K562 (cell line): ENCODE data around the gene CPLANE2. TPM values are rescaled to one million over a fixed set of nuclear protein-coding genes. Genes with fewer than 3 reads are reported as not detected.

Experiments
- CHD1 ChIP-seq: fragments of 200-600 bp; sonication (generic); IDR thresholded peaks from one replicate; pipeline ENCODE4 v1.6.1; 2012; ENCODE audit warnings: mild to moderate bottlenecking, moderate library complexity, low read length, inconsistent platforms
- CREB3L1 ChIP-seq: fragments of 450-650 bp; IDR thresholded peaks from 2 replicates; pipeline ENCODE4 v1.6.1; 2014; ENCODE audit warnings: low read depth, mild to moderate bottlenecking, moderate library complexity, borderline replicate concordance
- ELF2 ChIP-seq: fragments of 250-450 bp; sonication (Bioruptor Pico); IDR thresholded peaks from 2 replicates; pipeline ENCODE4 v1.5.0; 2021; ENCODE audit warnings: mild to moderate bottlenecking
- JUN ChIP-seq, 2 experiments: sonication (generic) in 1 of 2; formaldehyde crosslinking in 1 of 2; IDR thresholded peaks; 2 replicates each; pipeline versions ENCODE4 v1.6.1 to v1.8.0; 2012 to 2022; ENCODE audit warnings: borderline replicate concordance in 2 of 2, mild to moderate bottlenecking in 2 of 2, improper control_type of control experiment in 1 of 2, low read depth in 1 of 2, low read length in 1 of 2, missing genetic modification reagents in 1 of 2
- MYNN ChIP-seq, 2 experiments: sonication (generic); formaldehyde crosslinking in 1 of 2; IDR thresholded peaks; 2 replicates each; pipeline versions ENCODE4 v1.5.0 to v1.6.1; 2016 to 2020; ENCODE audit warnings: antibody characterized with exemption in 1 of 2, missing genetic modification reagents in 1 of 2
- RERE ChIP-seq: sonication (generic); formaldehyde crosslinking; IDR thresholded peaks from 2 replicates; pipeline ENCODE4 v1.8.0; 2023; ENCODE audit warnings: missing genetic modification reagents, mild to moderate bottlenecking, borderline replicate concordance
- SMAD1 ChIP-seq: fragments of 150-350 bp; IDR thresholded peaks from 2 replicates; pipeline ENCODE4 v1.6.1; 2014; ENCODE audit warnings: low read length, low read depth; ENCODE audit not compliant: partially characterized antibody
- ZNF395 ChIP-seq: fragments of 200-800 bp; sonication (Bioruptor generic); IDR thresholded peaks from 2 replicates; pipeline ENCODE4 v1.6.1; 2017; ENCODE audit warnings: missing genetic modification characterization, missing compliant biosample characterization
- ZNF830 ChIP-seq: fragments of 250-450 bp; sonication (Bioruptor Pico); IDR thresholded peaks from 2 replicates; pipeline ENCODE4 v1.5.0; 2021; ENCODE audit warnings: mild to moderate bottlenecking
- polyA plus RNA-seq, 8 experiments: library from polyadenylated mRNA; depleted of rRNA in 4 of 8; stranded (reverse) in 5 of 8; unstranded in 3 of 8; fragments of >200 nt; fragmentation: Nextera tagmentation in 2 of 8; fragmentation: Illumina TruSeq in 1 of 8; extraction: Ambion mirVana in 2 of 8; extraction: Trizol in 1 of 8; gene quantifications; 2 replicates each; pipeline versions ENCODE4 v1.2.1 to v1.2.3, GENCODE V29; 2011 to 2014; ENCODE audit warnings: inconsistent platforms in 1 of 8, missing spikeins in 1 of 8
- total RNA-seq, 7 experiments: library from RNA; depleted of rRNA in 6 of 7; stranded (reverse); fragments of >200 nt in 6 of 7; fragmentation: Illumina TruSeq in 2 of 7; extraction: Trizol in 2 of 7; gene quantifications; 2 replicates each; pipeline versions ENCODE4 v1.2.1 to v1.2.3, GENCODE V29; 2011 to 2021; ENCODE audit warnings: low replicate concordance in 1 of 7

The CPLANE2 gene
- total and polyA plus RNA-seq, 9 of the 15 experiments (the other 6 are each of a cell fraction or from before 2014, with no cell fraction given), result 0.17 to 20.9 (median 8.1) TPM

GRCh38 chr1:16237343-16237830, 404 bp upstream of the CPLANE2 start (continued):
- TF ChIP-seq CREB3L1 (no peak; the same call in 1 of the 2 replicates), CHD1 (no peak), JUN (IDR thresholded peaks at IDR 0.05; ENCODE audit: borderline replicate concordance, low read depth, low read length) (no peak), JUN (CRISPR knock-in tag; IDR thresholded peaks at IDR 0.05; ENCODE audit: borderline replicate concordance) (no peak), ELF2 (CRISPR knock-in tag) (0 out of 2 replicates have a peak, but pooled peaks have one; percentile 9), RERE (CRISPR knock-in tag) (no peak), MYNN (IDR thresholded peaks at IDR 0.05) (no peak), MYNN (CRISPR knock-in tag; IDR thresholded peaks at IDR 0.05) (no peak), ZNF830 (CRISPR knock-in tag) (no peak), SMAD1 (no peak), ZNF395 (CRISPR knock-in tag) (no peak)
